ENCODE data around the gene ARF5.

Gene ARF5

GRCh38 chr7:127600885-127601284, 12.7 kb downstream of the ARF5 start:
- no peak for DNase-seq
- TF ChIP-seq GATA1 (IDR thresholded peaks at IDR 0.05; ENCODE audit: low read depth, low read length): no peak
- no peak for TF ChIP-seq POLR2A (IDR thresholded peaks at IDR 0.05; ENCODE audit: low read length)

DNA sequence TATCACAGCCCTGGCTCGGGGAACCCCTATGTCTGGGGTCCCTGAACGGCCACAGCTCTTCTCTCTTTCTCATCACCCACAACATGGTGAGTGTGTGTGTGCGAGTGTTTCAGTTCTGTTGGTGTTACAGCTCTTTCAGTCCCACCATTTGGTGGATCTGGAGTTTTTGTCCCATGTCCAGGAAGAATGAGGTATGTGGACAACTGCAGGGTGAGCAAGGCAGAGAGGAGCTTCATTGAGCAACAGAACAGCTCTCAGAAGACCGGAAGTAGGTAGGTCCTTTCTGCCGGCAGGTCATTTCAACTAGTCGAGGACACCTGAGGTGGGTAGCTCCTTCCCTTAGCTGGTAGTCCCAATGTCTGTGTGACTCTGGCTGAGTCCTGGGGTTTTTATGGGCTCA, 20.2 kb downstream of the ARF5 start:
- TF ChIP-seq POLR2A (IDR thresholded peaks at IDR 0.05; ENCODE audit: low read length) (no peak), GATA1 (IDR thresholded peaks at IDR 0.05; ENCODE audit: low read depth, low read length) (no peak)

GRCh38 chr7:127609297-127609696, 21.1 kb downstream of the ARF5 start:
- TF ChIP-seq GATA1 (IDR thresholded peaks at IDR 0.05; ENCODE audit: low read depth, low read length) (no peak), POLR2A (IDR thresholded peaks at IDR 0.05; ENCODE audit: low read length) (no peak)
- no peak for DNase-seq

More for the DNA sequence above, 20.2 kb downstream of the ARF5 start:
- no peak for DNase-seq

DNA sequence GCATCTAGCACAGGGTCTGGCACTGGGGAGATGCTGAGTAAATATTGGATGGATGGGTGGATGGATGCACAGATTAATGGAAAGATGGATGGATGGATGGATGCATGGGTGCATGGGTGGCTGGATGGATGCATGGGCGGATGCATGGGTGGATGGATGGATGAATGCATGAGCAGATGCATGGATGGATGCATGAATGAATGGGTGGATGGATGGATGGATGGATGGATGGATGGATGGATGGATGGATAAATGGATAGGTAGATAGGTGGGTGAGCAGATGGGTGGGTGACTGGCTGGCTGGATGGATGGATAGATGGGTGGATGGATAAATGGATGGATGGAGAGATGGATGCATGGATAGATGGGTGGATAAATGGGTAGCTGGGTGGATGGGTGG, 24.1 kb downstream of the ARF5 start:
- TF ChIP-seq GATA1 (IDR thresholded peaks at IDR 0.05; ENCODE audit: low read depth, low read length) (no peak), POLR2A (IDR thresholded peaks at IDR 0.05; ENCODE audit: low read length) (no peak)
- DNase-seq: no peak

- TF ChIP-seq GATA1 (IDR thresholded peaks at IDR 0.05; ENCODE audit: low read depth, low read length) (no peak), POLR2A (IDR thresholded peaks at IDR 0.05; ENCODE audit: low read length) (no peak)
- DNase-seq: no peak
Measured at GRCh38 chr7:127616724-127617123, 28.5 kb downstream of the ARF5 start.

- TF ChIP-seq GATA1 (IDR thresholded peaks at IDR 0.05; ENCODE audit: low read depth, low read length): no peak
- no peak for TF ChIP-seq POLR2A (IDR thresholded peaks at IDR 0.05; ENCODE audit: low read length)
- DNase-seq: no peak
Measured at GRCh38 chr7:127618042-127618441, 29.8 kb downstream of the ARF5 start, which contains the start of gene PAX4. Gene PAX4 (minus strand): TSS chr7:127618142. CDS start chr7:127615928, 2,214 bp downstream.

DNA sequence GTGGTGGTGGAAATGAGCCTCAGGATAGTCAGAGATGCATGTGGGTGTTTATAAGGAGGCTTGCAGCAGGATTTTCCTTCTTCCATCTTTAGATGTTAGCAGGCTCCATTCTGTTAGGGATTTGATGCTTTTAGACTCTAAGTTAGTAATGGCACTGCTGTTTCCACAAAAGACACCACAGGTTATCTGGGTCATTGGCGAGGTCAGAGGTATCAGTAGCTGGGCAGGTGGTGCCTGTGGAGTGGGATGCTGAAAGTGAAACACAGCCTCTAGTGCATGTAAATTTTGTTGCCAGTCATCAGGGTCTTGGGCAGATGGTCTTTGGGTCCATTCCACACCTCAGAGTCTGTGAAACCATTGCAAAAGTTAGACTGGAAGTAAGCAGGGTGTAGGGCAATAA, 30.6 kb downstream of the ARF5 start:
- DNase-seq: no peak

DNA sequence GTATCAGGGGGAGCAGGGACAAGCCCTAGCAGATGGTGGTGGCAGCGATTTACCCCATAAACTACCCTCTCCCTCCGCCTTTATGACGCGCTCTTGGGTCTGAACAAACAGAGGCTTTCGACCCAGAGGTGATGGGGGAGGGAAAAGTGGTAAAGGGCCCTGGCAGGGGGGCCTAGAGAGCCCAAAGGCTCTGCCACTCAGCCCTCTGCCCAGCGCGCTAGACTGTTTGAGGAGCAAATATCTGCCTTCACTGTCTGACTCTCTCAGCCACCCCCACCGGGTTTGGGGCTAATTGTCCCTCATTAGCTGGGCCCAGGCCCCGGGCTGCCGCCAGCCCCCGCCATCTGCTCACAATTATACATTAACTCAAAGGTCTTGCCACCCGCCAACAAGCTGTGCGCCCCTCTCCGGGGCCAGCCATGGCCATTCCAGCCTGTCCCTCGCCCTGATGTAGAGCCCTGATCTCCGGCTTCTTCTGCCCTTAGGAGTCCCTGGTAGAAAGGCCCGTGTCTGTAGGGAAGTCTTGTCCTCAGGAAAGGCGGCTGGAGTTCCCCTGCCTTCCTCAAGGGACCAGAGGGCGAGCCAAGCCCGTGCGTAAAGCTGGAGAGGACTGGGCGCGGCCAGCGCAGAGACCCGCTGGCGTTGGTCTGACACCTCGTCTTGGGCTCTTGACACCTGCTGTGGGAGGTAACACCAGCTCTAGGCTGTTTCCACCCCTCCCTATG, 31.6 kb downstream of the ARF5 start:
- no peak for TF ChIP-seq GATA1 (IDR thresholded peaks at IDR 0.05; ENCODE audit: low read depth, low read length)
- TF ChIP-seq POLR2A (IDR thresholded peaks at IDR 0.05; ENCODE audit: low read length): no peak
- no peak for DNase-seq

More for the DNA sequence above, 30.6 kb downstream of the ARF5 start:
- TF ChIP-seq GATA1 (IDR thresholded peaks at IDR 0.05; ENCODE audit: low read depth, low read length): no peak
- no peak for TF ChIP-seq POLR2A (IDR thresholded peaks at IDR 0.05; ENCODE audit: low read length)

DNA sequence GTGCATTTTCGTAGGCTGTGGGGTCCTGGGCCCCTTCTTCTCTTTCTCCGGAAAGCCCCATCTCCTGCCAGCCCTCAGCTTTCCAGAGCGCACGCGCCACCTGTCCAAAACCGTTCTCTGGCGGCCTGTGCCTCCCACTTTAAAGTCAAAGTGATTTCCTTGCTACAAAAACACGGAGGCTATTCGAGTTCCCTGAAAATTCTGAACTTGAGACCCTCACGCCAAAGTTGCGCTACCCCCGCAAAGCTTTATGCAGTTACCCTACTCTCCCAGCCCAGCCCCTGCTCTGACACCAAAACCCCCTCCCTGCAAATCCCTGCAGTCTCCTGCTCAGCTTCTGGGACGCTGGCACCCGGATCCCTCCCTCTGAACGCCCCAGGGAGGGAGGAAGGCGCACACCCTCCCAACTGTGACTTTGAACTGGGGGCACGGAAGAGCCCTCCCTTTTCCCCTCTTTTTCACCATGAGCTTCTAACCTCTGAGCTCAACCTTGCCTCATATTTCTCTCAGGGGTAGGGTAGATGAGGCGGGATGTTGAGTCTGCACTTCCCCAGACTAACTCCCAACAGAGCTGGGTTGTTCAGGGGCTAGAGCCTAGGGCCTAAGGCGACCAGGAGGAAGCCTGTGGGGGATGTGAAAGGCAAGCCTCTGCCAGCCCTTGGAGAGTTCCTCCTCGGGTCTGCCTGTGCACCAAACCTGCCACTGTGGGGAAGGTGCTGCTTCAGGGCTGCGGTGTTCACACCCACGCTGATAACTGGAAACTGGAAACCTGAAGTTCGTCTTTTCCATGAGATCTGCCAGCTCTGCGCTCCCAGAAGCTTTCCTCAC, 32.4 kb downstream of the ARF5 start:
- no peak for TF ChIP-seq GATA1 (IDR thresholded peaks at IDR 0.05; ENCODE audit: low read depth, low read length)
- no peak for TF ChIP-seq POLR2A (IDR thresholded peaks at IDR 0.05; ENCODE audit: low read length)
- no peak for DNase-seq

DNA sequence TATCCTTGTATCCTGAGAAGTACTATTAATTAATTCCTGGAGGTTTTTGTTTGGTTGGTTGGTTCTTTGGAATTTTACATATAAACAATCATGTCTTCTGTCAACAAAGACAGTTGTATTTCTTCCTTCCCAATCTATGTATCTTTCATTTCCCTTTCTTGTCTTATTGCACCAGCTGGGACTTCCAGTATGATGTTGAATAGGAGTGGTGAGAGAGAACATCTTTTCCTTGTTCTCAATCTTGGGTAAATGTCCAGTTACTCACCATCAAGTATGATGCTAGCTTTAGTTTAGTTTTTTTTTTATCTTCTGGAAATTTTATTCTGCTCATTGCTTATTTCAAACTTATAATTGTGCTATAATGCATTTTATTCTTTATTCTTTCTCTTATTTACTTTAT, 37.1 kb downstream of the ARF5 start:
- TF ChIP-seq POLR2A (IDR thresholded peaks at IDR 0.05; ENCODE audit: low read length): no peak

DNA sequence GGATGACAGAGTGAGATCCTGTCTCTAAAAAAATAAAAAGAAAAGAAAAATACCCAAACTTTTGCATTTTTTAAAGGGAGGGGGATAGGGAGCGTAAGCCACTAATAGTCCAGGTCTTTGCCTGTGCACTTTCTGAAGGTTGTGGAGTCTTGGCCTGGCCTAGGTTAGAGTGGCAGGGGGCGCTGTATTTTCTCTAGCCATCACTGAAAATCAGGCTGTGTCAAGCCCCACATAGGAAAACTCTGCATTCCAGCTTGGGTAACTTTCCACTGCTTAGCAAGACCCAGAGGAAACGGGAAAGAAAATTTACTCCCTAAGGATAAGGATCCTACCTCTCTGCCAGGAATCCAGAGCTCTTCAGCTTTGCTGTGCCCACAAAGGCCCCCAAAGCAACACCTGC, 40.2 kb downstream of the ARF5 start:
- DNase-seq: no peak
- no peak for TF ChIP-seq GATA1 (IDR thresholded peaks at IDR 0.05; ENCODE audit: low read depth, low read length)
- no peak for TF ChIP-seq POLR2A (IDR thresholded peaks at IDR 0.05; ENCODE audit: low read length)

More for the DNA sequence above, 37.1 kb downstream of the ARF5 start:
- no peak for DNase-seq

DNA sequence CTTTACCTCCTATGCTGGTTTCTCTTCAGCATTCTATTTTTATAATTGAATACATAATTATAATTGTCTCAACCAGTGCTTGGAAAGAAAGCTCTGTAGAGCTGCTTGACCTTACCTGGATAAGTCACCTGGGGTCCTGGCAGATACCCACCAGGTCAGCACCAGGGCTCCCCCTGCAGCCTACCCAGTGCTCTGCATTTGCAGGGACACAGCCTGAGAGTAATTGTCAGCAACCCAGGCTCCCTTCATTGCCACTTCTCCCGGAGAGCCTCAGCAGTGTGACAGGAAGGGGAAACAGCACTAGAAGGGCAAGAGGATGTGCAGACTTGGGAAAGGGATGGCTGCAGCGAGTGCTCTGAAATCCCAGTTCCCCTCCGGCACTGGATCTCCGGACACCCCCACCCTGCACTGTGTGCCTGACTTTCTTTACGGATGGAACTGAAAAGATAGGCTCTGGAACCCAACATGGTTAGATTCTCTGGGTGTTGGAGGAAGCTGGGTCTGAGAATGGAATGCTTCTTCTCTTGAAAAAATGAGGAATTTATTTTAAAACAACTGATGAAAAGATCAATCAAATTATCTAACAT, 41.1 kb downstream of the ARF5 start:
- peak in 1 of 2 experiments; percentile 29 for DNase-seq
- no peak for TF ChIP-seq POLR2A (IDR thresholded peaks at IDR 0.05; ENCODE audit: low read length)
- TF ChIP-seq GATA1 (IDR thresholded peaks at IDR 0.05; ENCODE audit: low read depth, low read length): no peak

DNA sequence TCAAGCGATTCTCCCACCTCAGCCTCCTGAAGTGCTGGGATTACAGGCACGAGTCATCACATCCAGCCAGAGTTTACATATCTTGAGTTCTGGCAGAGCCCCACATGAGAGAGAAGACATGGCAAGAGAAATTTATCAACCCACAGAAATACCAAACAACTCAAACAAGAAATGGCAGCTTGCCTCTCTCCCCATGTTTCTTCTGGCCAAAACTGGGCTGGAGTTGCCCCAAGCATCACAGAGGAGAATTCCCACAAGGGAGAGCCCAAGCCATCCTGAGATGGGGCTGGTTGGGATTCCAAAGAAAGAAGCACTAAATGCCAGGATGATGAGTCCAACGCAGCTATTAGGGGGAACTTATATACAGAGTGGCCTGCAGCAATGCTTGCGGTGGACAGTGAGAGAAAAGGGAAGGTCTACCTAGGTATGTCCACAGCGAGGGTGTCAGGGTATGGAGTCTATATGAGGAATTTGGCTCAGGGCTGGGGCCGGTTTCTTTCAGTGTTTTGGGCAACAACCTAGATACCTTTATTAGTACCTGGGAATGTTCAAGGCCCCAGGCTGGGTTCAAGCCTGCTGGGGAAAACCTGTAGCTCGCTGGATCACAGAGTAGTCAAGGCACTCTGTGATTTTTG, 44.2 kb downstream of the ARF5 start:
- DNase-seq: no peak
- TF ChIP-seq GATA1 (IDR thresholded peaks at IDR 0.05; ENCODE audit: low read depth, low read length): no peak
